Heart right ventricle (tissue), 16 donors: Measurements from ENCODE around the gene SMAP2. TPM values are rescaled to one million over a fixed set of nuclear protein-coding genes. Genes with fewer than 3 reads are reported as not detected.

Experiments
- ATAC-seq, 8 donors: fragments of 200-7000 bp; cut with Tn5 transposase; one replicate each; pipeline ENCODE4 v1.9.1; 2020; ENCODE audit warnings: mild to moderate bottlenecking in 8 of 8, moderate library complexity in 8 of 8, moderate number of reproducible peaks in 1 of 8
- DNase-seq, 2 donors: peaks; one replicate each; pipeline ENCODE4 v3.0.0-alpha.2; 2020
- H3K27ac ChIP-seq, 10 donors: fragments of 200-600 bp; sonication (generic) in 2 of 10; one replicate each; pipeline versions ENCODE4 v1.5.0 to v1.8.0; 2020 to 2022; ENCODE audit warnings: mild to moderate bottlenecking in 3 of 10
- H3K27me3 ChIP-seq, 7 donors: fragments of 200-600 bp; one replicate each; pipeline ENCODE4 v1.8.0; 2021 to 2022; ENCODE audit warnings: mild to moderate bottlenecking in 2 of 7
- H3K36me3 ChIP-seq, 9 donors: fragments of 200-600 bp; sonication (generic) in 1 of 9; one replicate each; pipeline versions ENCODE4 v1.5.0 to v1.8.0; 2020 to 2022; ENCODE audit warnings: mild to moderate bottlenecking in 2 of 9
- H3K4me1 ChIP-seq, 9 donors: fragments of 200-600 bp; sonication (generic) in 1 of 9; one replicate each; pipeline versions ENCODE4 v1.5.0 to v1.8.0; 2020 to 2022; ENCODE audit warnings: mild to moderate bottlenecking in 4 of 9
- H3K4me3 ChIP-seq, 10 donors: fragments of 200-600 bp; sonication (generic) in 2 of 10; one replicate each; pipeline versions ENCODE4 v1.5.0 to v1.8.0; 2020 to 2022; ENCODE audit warnings: mild to moderate bottlenecking in 7 of 10, moderate library complexity in 2 of 10
- H3K9me3 ChIP-seq, 11 donors: fragments of 200-600 bp in 10 of 11; sonication (generic) in 2 of 11; one replicate each; pipeline versions ENCODE4 v1.5.0 to v1.8.0; 2013 to 2022; ENCODE audit warnings: mild to moderate bottlenecking in 2 of 11, control low read depth in 1 of 11, moderate library complexity in 1 of 11
- WGBS, 2 donors: extraction: QIAGEN DNeasy Blood & Tissue Kit; methylation state at CpG; one replicate each; pipeline ENCODE4 v1.1.7; 2013; ENCODE audit warnings: inconsistent platforms in 1 of 2; 5-methylcytosine and 5-hydroxymethylcytosine counted together
- intact Hi-C, 10 donors: fragments of 100-400 bp; cut with DNase I; formaldehyde crosslinking; loops; one replicate each; pipeline versions ENCODE4 v1.11.1 to v1.14.2; 2022
- polyA plus RNA-seq, 2 donors: library from polyadenylated mRNA; stranded (reverse); fragments of 200-250 nt; gene quantifications; one replicate each; pipeline ENCODE4 v1.2.3, GENCODE V29; 2013
- total RNA-seq, 10 donors: library from RNA; stranded (reverse); fragmentation: NEBNext Ultra II Directional in 3 of 10; extraction: Animal tissue kit (Norgen Biotek cat#: 25700) in 3 of 10; gene quantifications; one replicate each; pipeline versions ENCODE4 v1.2.1 to v1.2.4, GENCODE V29; 2021 to 2023
- TF ChIP-seq, protein P1 (sequence below), 9 donors: fragments of 200-600 bp; sonication (generic) in 2 of 9; IDR thresholded peaks; one replicate each; pipeline versions ENCODE4 v1.5.0 to v1.8.0; 2021 to 2022; ENCODE audit warnings: antibody characterized with exemption in 9 of 9, mild to moderate bottlenecking in 5 of 9, moderate library complexity in 1 of 9
- donor health status: Arrhythmogenic right ventricular cardiomyopathy.
- donor health status: ischemic (EF 13 %, LVEDD 7.1; RV severe dilation, severe dysfunction).
- donor health status: healthy with polysubstance abuse.
- donor health status: DM: no; HTN: yes; CAD: no.
- donor health status: DM: no; HTN: no; CAD: no.
- donor health status: ischemic (EF 25% LVEDD 6.9; RV normal size, moderate dysfunction).
- donor health status: ischemic (EF 25% LVEDD 5.7; RV mildly dilated, moderate dysfunction).
- donor health status: healthy.
- donor health status: DM: yes; HTN: yes; CAD: no.
- donor health status: Ischemic cardiomyopathy.
- donor health status: ischemic (EF 35%, LVEDD 5.7; RV mildly dilated, moderate dysfunction).
- donor health status: nonischemic (EF 11% LVEDD 7.7; RV severe dilation, severe dysfunction).
- donor health status: DM: yes; HTN: yes; CAD: no.
- donor health status: PGD.
- donor health status: ischemic (EF 29% LVEDD 5.4; RV normal size, mild dysfunction).
- donor health status: nonischemic (EF 23%, LVEDD 6.1; RV moderate dilation, normal function).

The SMAP2 gene
- total and polyA plus RNA-seq, 12 donors = 9.4 to 29.8 (median 12.4) TPM

GRCh38 chr1:40380817-40381216, 7.3 kb downstream of the SMAP2 start:
- Histone ChIP-seq H3K36me3 (peaks cover 0 to 20% (median 0%) of the 10 kb centered on the region in 9 donors), H3K4me1 (peaks cover 9 to 100% (median 29%) of the 10 kb centered on the region in 9 donors), H3K27ac (peak overlapping the region in 1 of 10 donors; percentile 99), H3K9me3 (no peaks in the 10 kb centered on the region), H3K27me3 (no peaks in the 10 kb centered on the region), H3K4me3 (peak overlapping the region in 1 of 10 donors; percentile 36)
- ATAC-seq (no peak), DNase-seq (no peak)
- 95 to 96% methylated on average over 4 of the region's 4 CpGs for WGBS, 2 donors
- intact Hi-C loops = no loop called here
- TF ChIP-seq, protein P1, sequence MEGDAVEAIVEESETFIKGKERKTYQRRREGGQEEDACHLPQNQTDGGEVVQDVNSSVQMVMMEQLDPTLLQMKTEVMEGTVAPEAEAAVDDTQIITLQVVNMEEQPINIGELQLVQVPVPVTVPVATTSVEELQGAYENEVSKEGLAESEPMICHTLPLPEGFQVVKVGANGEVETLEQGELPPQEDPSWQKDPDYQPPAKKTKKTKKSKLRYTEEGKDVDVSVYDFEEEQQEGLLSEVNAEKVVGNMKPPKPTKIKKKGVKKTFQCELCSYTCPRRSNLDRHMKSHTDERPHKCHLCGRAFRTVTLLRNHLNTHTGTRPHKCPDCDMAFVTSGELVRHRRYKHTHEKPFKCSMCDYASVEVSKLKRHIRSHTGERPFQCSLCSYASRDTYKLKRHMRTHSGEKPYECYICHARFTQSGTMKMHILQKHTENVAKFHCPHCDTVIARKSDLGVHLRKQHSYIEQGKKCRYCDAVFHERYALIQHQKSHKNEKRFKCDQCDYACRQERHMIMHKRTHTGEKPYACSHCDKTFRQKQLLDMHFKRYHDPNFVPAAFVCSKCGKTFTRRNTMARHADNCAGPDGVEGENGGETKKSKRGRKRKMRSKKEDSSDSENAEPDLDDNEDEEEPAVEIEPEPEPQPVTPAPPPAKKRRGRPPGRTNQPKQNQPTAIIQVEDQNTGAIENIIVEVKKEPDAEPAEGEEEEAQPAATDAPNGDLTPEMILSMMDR (IDR thresholded peaks at IDR 0.05) = no peak

- ATAC-seq = no peak
- WGBS, 2 donors = 82 to 86% methylated on average over 7 of the region's 7 CpGs
These were observed 8.0 kb downstream of the SMAP2 start for GRCh38 chr1:40381268-40382107.

DNA sequence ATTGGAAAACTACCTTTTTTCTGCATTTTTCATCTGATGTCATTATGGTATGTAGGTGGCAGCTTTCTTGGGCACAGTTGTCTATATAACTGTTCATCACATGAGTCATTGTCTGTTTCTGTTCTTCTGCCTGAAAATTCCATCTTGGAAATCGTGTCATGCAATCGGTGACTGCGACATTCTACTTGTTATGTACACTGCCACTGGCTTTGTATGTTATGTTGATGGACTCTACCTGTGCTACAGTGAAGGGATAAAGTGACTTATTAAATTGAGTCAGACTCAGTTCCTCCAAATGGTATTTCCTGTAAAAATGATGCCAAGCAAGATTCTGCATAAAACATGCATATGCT, 8.6 kb downstream of the SMAP2 start:
- Histone ChIP-seq H3K27ac (peak overlapping the region in 1 of 10 donors; percentile 99), H3K4me1 (peaks cover 11 to 100% (median 36%) of the 10 kb centered on the region in 9 donors), H3K4me3 (peak overlapping the region in 1 of 10 donors; percentile 36), H3K27me3 (no peaks in the 10 kb centered on the region), H3K9me3 (no peaks in the 10 kb centered on the region), H3K36me3 (peaks cover 0 to 10% (median 0%) of the 10 kb centered on the region in 9 donors)
- TF ChIP-seq, protein P1 (IDR thresholded peaks at IDR 0.05) = no peak
- no peak for ATAC-seq
- WGBS, 2 donors = 89 to 95% methylated on average over 3 of the region's 3 CpGs
- intact Hi-C loops = no loop called here
- DNase-seq = no peak

More at GRCh38 chr1:40381268-40382107, 8.0 kb downstream of the SMAP2 start:
- H3K27me3 ChIP-seq = no peaks in the 10 kb centered on the region
- intact Hi-C loops = no loop called here
- peaks cover 11 to 100% (median 32%) of the 10 kb centered on the region in 9 donors for H3K4me1 ChIP-seq
- DNase-seq = no peak
- H3K4me3 ChIP-seq = peak overlapping the region in 1 of 10 donors; percentile 36
- TF ChIP-seq, protein P1 (IDR thresholded peaks at IDR 0.05) = no peak
- H3K36me3 ChIP-seq = peaks cover 0 to 16% (median 0%) of the 10 kb centered on the region in 9 donors
- no peaks in the 10 kb centered on the region for H3K9me3 ChIP-seq
- peak overlapping the region in 1 of 10 donors; percentile 99 for H3K27ac ChIP-seq

DNA sequence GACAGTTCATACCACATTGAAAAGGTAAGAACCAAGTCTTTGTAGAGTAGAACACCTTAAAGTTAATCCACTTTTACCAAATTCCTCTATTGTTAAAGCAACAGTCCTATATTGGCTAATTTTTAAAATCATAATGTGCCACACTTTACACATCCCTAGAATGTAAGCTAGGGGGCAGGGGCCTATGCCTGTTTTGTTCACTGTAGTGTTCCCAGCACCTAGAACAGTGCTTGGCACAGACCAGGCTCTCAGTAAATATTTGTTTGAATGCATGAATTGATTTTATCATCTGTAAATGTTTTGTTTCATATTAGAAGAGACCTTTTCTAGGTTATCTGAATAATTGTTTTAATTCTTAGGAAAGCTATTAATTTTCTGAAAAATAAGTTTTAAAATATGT, 9.1 kb downstream of the SMAP2 start:
- Histone ChIP-seq H3K4me1 (peaks cover 11 to 100% (median 38%) of the 10 kb centered on the region in 9 donors), H3K27ac (peak overlapping the region in 4 of 10 donors; percentile 13 to 99 (median 63)), H3K9me3 (no peaks in the 10 kb centered on the region), H3K4me3 (peak overlapping the region in 1 of 10 donors; percentile 36), H3K36me3 (peaks cover 0 to 8% (median 0%) of the 10 kb centered on the region in 9 donors), H3K27me3 (no peaks in the 10 kb centered on the region)
- ATAC-seq = no peak
- TF ChIP-seq, protein P1 (IDR thresholded peaks at IDR 0.05) = no peak
- no peak for DNase-seq
- intact Hi-C loops = no loop called here
